OCI-LY7 (cell line): ENCODE results near the gene MAPK12. TPM values are rescaled to one million over a fixed set of nuclear protein-coding genes. Genes with fewer than 3 reads are reported as not detected.

Experiments used
- BruUV-seq: library from RNA; stranded (reverse); fragments of 400-500 nt; replicated peaks from 2 replicates; lab custom pipeline; 2021; lab: Mats Ljungman, UMichigan
- CTCF ChIA-PET: fragments of 300-600 bp; sonication (Branson Sonifier 250); formaldehyde crosslinking; loops from one replicate; lab custom pipeline; 2022; ENCODE audit warnings: antibody characterized with exemption; ENCODE audit not compliant: unreplicated experiment; lab: Charles Lee
- POLR2A ChIA-PET: fragments of 300-600 bp; sonication (Branson Sonifier 250); formaldehyde crosslinking; loops from one replicate; lab custom pipeline; 2022; ENCODE audit warnings: antibody characterized with exemption; lab: Charles Lee
- DNase-seq: peaks from one replicate; pipeline ENCODE4 v3.0.0-alpha.2; 2015; ENCODE audit warnings: low spot score
- H2AFZ ChIP-seq: fragments of 200-600 bp; sonication (generic), shearing (Covaris generic); 2 replicates; pipeline ENCODE4 v1.6.1; 2014; ENCODE audit warnings: mild to moderate bottlenecking, antibody characterized with exemption, low read length, moderate library complexity
- H3K27ac ChIP-seq: fragments of 200-600 bp; sonication (generic); 2 replicates; pipeline ENCODE4 v1.5.1; 2014; ENCODE audit warnings: mixed run types, low read depth, mild to moderate bottlenecking, moderate library complexity, low read length, inconsistent platforms; ENCODE audit not compliant: poor library complexity, severe bottlenecking
- H3K36me3 ChIP-seq: fragments of 200-600 bp; sonication (generic); 2 replicates; pipeline ENCODE4 v1.6.1; 2014; ENCODE audit warnings: mild to moderate bottlenecking, antibody characterized with exemption, low read length, moderate library complexity, mixed read lengths; ENCODE audit not compliant: insufficient read depth
- H3K4me1 ChIP-seq: fragments of 200-600 bp; sonication (generic); 2 replicates; pipeline ENCODE4 v1.5.1; 2014; ENCODE audit warnings: mild to moderate bottlenecking, low read length; ENCODE audit not compliant: insufficient read depth, poor library complexity, severe bottlenecking
- H3K4me2 ChIP-seq: fragments of 200-600 bp; sonication (generic); 2 replicates; pipeline ENCODE4 v1.6.1; 2014; ENCODE audit warnings: mild to moderate bottlenecking, low read length
- H3K4me3 ChIP-seq: fragments of 200-600 bp; sonication (generic); 2 replicates; pipeline ENCODE4 v1.5.1; 2014; ENCODE audit warnings: mild to moderate bottlenecking, low read depth, low read length; ENCODE audit not compliant: poor library complexity, severe bottlenecking
- H3K79me2 ChIP-seq: fragments of 200-600 bp; sonication (generic); 2 replicates; pipeline ENCODE4 v1.6.1; 2016; ENCODE audit warnings: low read depth, mild to moderate bottlenecking, low read length, moderate library complexity, mixed read lengths; ENCODE audit not compliant: insufficient read depth
- H3K9me2 ChIP-seq: fragments of 200-600 bp; sonication (generic); 2 replicates; pipeline ENCODE4 v1.6.1; 2016; ENCODE audit warnings: mild to moderate bottlenecking, low read length, mixed read lengths; ENCODE audit not compliant: insufficient read depth
- H3K9me3 ChIP-seq: fragments of 200-600 bp; sonication (generic); 2 replicates; pipeline ENCODE4 v1.6.1; 2014; ENCODE audit warnings: mild to moderate bottlenecking, mixed run types, low read length, mixed read lengths
- H4K20me1 ChIP-seq: fragments of 200-600 bp; sonication (generic); 2 replicates; pipeline ENCODE4 v1.6.1; 2014; ENCODE audit warnings: mild to moderate bottlenecking, antibody characterized with exemption, low read length, moderate library complexity, mixed read lengths; ENCODE audit not compliant: insufficient read depth
- CTCF ChIP-seq: fragments of 200-600 bp; sonication (generic); conservative IDR thresholded peaks from 2 replicates; pipeline ENCODE4 v1.5.1; 2014; ENCODE audit warnings: mild to moderate bottlenecking, antibody characterized with exemption, low read length, moderate library complexity, mixed read lengths
- EZH2phosphoT487 ChIP-seq: fragments of 200-600 bp; sonication (generic); IDR thresholded peaks from 2 replicates; pipeline ENCODE4 v1.6.1; 2018; ENCODE audit warnings: low read depth, borderline replicate concordance, mild to moderate bottlenecking, mixed run types, antibody characterized with exemption, low read length, moderate library complexity, mixed read lengths
- intact Hi-C: fragments of 100-400 bp; cut with micrococcal nuclease; formaldehyde crosslinking; loops from one replicate; pipeline ENCODE4 v1.10.0; 2022; ENCODE audit not compliant: unreplicated experiment
- total RNA-seq, 2 experiments: library from RNA; depleted of rRNA in 1 of 2; stranded (reverse); fragments of >200 nt in 1 of 2; shearing (Covaris generic) in 1 of 2; gene quantifications; 2 replicates each; pipeline ENCODE4 v1.2.3, GENCODE V29; 2014 to 2022

Gene MAPK12
- total RNA-seq, 2 experiments from 2014 or later, result 84.9 to 93.6 TPM

- Histone ChIP-seq H3K79me2 (no peaks in the 10 kb centered on the region), H3K4me1 (no peaks in the 10 kb centered on the region), H3K9me3 (no peaks in the 10 kb centered on the region), H3K27ac (no peak overlapping the region), H2AFZ (no peak overlapping the region), H3K9me2 (no peaks in the 10 kb centered on the region), H3K4me3 (no peak overlapping the region), H3K36me3 (no peaks in the 10 kb centered on the region), H3K4me2 (no peak overlapping the region), H4K20me1 (no peaks in the 10 kb centered on the region)
- intact Hi-C loops, result no loop called here
- TF ChIP-seq EZH2phosphoT487 (no peak), CTCF (no peak)
- CTCF ChIA-PET, result no interaction called here
- BruUV-seq, result no TSS peak
- DNase-seq, result no peak
- POLR2A ChIA-PET, result interaction anchor here (0.6 kb wide), 1 partner anchor 8 kb away, joined by 3 read pairs; no protein-coding TSS in a partner anchor
These were observed 23.0 kb upstream of the MAPK12 start for GRCh38 chr22:50284479-50284878.

- TF ChIP-seq EZH2phosphoT487 (no peak), CTCF (no peak)
- Histone ChIP-seq H3K4me1 (no peaks in the 10 kb centered on the region), H3K9me2 (no peaks in the 10 kb centered on the region), H3K9me3 (no peaks in the 10 kb centered on the region), H3K79me2 (no peaks in the 10 kb centered on the region), H3K4me3 (no peak overlapping the region), H4K20me1 (no peaks in the 10 kb centered on the region), H2AFZ (no peak overlapping the region), H3K36me3 (no peaks in the 10 kb centered on the region), H3K4me2 (no peak overlapping the region), H3K27ac (no peak overlapping the region)
- no TSS peak for BruUV-seq
- no peak for DNase-seq
- POLR2A ChIA-PET, result no interaction called here
- CTCF ChIA-PET, result no interaction called here
- intact Hi-C loops, result no loop called here
These were observed 22.3 kb upstream of the MAPK12 start for GRCh38 chr22:50283821-50284220.

GRCh38 chr22:50282361-50283155 is 21.1 kb upstream of the MAPK12 start:
- intact Hi-C loops, result no loop called here
- TF ChIP-seq EZH2phosphoT487, result no peak
- no peak for TF ChIP-seq CTCF
- Histone ChIP-seq H3K4me3 (no peak overlapping the region), H3K27ac (no peak overlapping the region), H3K4me2 (no peak overlapping the region), H2AFZ (no peak overlapping the region), H3K9me3 (no peaks in the 10 kb centered on the region), H3K4me1 (no peaks in the 10 kb centered on the region), H3K79me2 (no peaks in the 10 kb centered on the region), H3K9me2 (no peaks in the 10 kb centered on the region), H4K20me1 (no peaks in the 10 kb centered on the region), H3K36me3 (no peaks in the 10 kb centered on the region)
- POLR2A ChIA-PET, result interaction anchor here (0.7 kb wide), 1 partner anchor 1636 kb away, joined by 3 read pairs; no protein-coding TSS in a partner anchor
- CTCF ChIA-PET, result no interaction called here
- BruUV-seq, result no TSS peak
- no peak for DNase-seq
